HG02943 (cell line): Measurements from ENCODE around the gene SLC6A2.
"Not testable (repeated sequence)": the region's sequence is repeated elsewhere in the genome, so short reads cannot be mapped to it uniquely, and the experiment has no call there.

ENCODE experiments used
- ATAC-seq: cut with Tn5 transposase; IDR thresholded peaks from one replicate; pipeline ENCODE4 v1.9.1; 2021; ENCODE audit warnings: mild to moderate bottlenecking, low read depth, moderate library complexity; ENCODE audit not compliant: unreplicated experiment

Gene SLC6A2

DNA sequence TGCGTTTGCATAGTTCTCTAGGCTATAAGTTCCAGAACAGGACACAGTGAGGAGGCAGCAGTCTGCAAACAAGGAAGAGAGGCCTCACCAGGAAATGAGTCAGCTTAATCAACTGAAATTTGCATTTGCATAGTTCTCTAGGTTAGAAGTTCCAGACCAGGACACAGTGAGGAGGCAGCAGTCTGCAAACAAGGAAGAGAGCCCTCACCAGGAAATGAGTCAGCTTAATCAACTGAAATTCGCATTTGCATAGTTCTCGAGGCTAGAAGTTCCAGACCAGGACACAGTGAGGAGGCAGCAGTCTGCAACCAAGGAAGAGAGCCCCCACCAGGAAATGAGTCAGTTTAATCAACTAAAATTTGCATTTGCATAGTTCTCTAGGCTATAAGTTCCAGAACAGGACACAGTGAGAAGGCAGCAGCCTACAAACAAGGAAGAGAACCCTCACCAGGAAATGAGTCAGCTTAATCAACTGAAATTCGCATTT is 97.4 kb downstream of the SLC6A2 start:
- not testable (repeated sequence) for ATAC-seq
